PC-9 (cell line): ENCODE data around the gene TMEM9B. TPM values are rescaled to one million over a fixed set of nuclear protein-coding genes. Genes with fewer than 3 reads are reported as not detected.
"Not testable (repeated sequence)": the region's sequence is repeated elsewhere in the genome, so short reads cannot be mapped to it uniquely, and the experiment has no call there.

Experiments used
- Bru-seq: library from RNA; stranded (reverse); fragments of 400-500 nt; gene quantifications from one replicate; lab custom pipeline; 2021; lab: Mats Ljungman, UMichigan
- BruChase-seq, 2 experiments: library from RNA; stranded (reverse); fragments of 400-500 nt; gene quantifications; one replicate each; lab custom pipeline; 2021; lab: Mats Ljungman, UMichigan
- BruUV-seq: library from RNA; stranded (reverse); fragments of 400-500 nt; replicated peaks from 2 replicates; lab custom pipeline; 2021; lab: Mats Ljungman, UMichigan
- CTCF ChIA-PET: fragments of 300-600 bp; sonication (Branson Sonifier 250); formaldehyde crosslinking; loops from one replicate; lab custom pipeline; 2022; ENCODE audit warnings: antibody characterized with exemption; lab: Charles Lee
- POLR2A ChIA-PET: fragments of 300-600 bp; sonication (Branson Sonifier 250); formaldehyde crosslinking; loops from one replicate; lab custom pipeline; 2022; ENCODE audit warnings: antibody characterized with exemption; ENCODE audit not compliant: unreplicated experiment; lab: Charles Lee
- DNase-seq, 2 experiments: peaks; one replicate each; pipeline versions ENCODE4 v3.0.0 to v3.0.0-alpha.2; 2015 to 2022; ENCODE audit warnings: mixed read lengths in 1 of 2
- H2AFZ ChIP-seq: fragments of 200-600 bp; sonication (generic); 2 replicates; pipeline ENCODE4 v1.8.1; 2017; ENCODE audit warnings: antibody characterized with exemption
- H3F3A ChIP-seq: fragments of 200-600 bp; sonication (generic); 2 replicates; pipeline ENCODE4 v1.8.1; 2017; ENCODE audit warnings: antibody characterized with exemption, mild to moderate bottlenecking, low read depth; ENCODE audit not compliant: insufficient read depth
- H3K27ac ChIP-seq: fragments of 200-600 bp; sonication (generic); 2 replicates; pipeline ENCODE4 v1.6.1; 2016; ENCODE audit warnings: mixed run types
- H3K27me3 ChIP-seq: fragments of 200-600 bp; sonication (generic); 2 replicates; pipeline ENCODE4 v1.6.1; 2016; ENCODE audit warnings: low read depth, mixed run types; ENCODE audit not compliant: insufficient read depth
- H3K36me3 ChIP-seq: fragments of 200-600 bp; sonication (generic); 2 replicates; pipeline ENCODE4 v1.6.1; 2016; ENCODE audit warnings: low read depth, mixed run types
- H3K4me1 ChIP-seq: fragments of 200-600 bp; sonication (generic); replicated peaks from 2 replicates; pipeline ENCODE4 v1.6.1; 2016; ENCODE audit warnings: mixed run types; ENCODE audit not compliant: insufficient read depth
- H3K4me2 ChIP-seq: fragments of 200-600 bp; sonication (generic); 2 replicates; pipeline ENCODE4 v1.6.1; 2017; ENCODE audit warnings: mixed run types
- H3K4me3 ChIP-seq: fragments of 200-600 bp; sonication (generic); 2 replicates; pipeline ENCODE4 v1.6.1; 2016; ENCODE audit warnings: mixed run types
- H3K79me2 ChIP-seq: fragments of 200-600 bp; sonication (generic); 2 replicates; pipeline ENCODE4 v1.6.1; 2017; ENCODE audit warnings: low read depth, mixed run types
- H3K9me2 ChIP-seq: fragments of 200-600 bp; sonication (generic); 2 replicates; pipeline ENCODE4 v1.8.1; 2017; ENCODE audit warnings: mild to moderate bottlenecking; ENCODE audit not compliant: insufficient read depth
- H3K9me3 ChIP-seq: fragments of 200-600 bp; sonication (generic); 2 replicates; pipeline ENCODE4 v1.8.1; 2016; ENCODE audit warnings: low read depth; ENCODE audit not compliant: insufficient read depth
- H4K20me1 ChIP-seq: fragments of 200-600 bp; sonication (generic); 2 replicates; pipeline ENCODE4 v1.8.1; 2017; ENCODE audit not compliant: insufficient read depth
- EZH2 ChIP-seq: fragments of 200-600 bp; sonication (generic); IDR thresholded peaks from 2 replicates; pipeline ENCODE4 v1.8.0; 2017; ENCODE audit warnings: antibody characterized with exemption, low read depth
- intact Hi-C: fragments of 100-400 bp; cut with micrococcal nuclease; formaldehyde crosslinking; loops from one replicate; pipeline ENCODE4 v1.10.0; 2022; ENCODE audit not compliant: unreplicated experiment
- long read RNA-seq: library from polyadenylated mRNA; stranded (forward); transcript quantifications from one replicate; pipeline ENCODE4 v2.0.0, GENCODE V29; 2022
- total RNA-seq: library from RNA; stranded (reverse); gene quantifications from 2 replicates; pipeline ENCODE4 v1.2.3, GENCODE V29; 2021
- TF ChIP-seq, protein P1 (sequence below): fragments of 200-600 bp; sonication (generic); conservative IDR thresholded peaks from 2 replicates; pipeline ENCODE4 v1.6.1; 2017; ENCODE audit warnings: mixed run types, antibody characterized with exemption, mild to moderate bottlenecking, moderate library complexity

The TMEM9B gene
- total RNA-seq (12.0 and 13.4 TPM in 2 replicates), Bru-seq, nascent RNA (percentile 66 among the genes with signal in this experiment), BruChase-seq, experiment 1, labeled RNA remaining after a 2-hour chase (percentile 57 among the genes with signal in this experiment), BruChase-seq, experiment 2, labeled RNA remaining after a 6-hour chase (percentile 80 among the genes with signal in this experiment)
- long read RNA-seq, transcript TMEM9B-201 (4 exons, 1,659 nt), result minor isoform, 5 of 60 reads
- long read RNA-seq, transcript TMEM9B-205 (5 exons, 2,083 nt), result major isoform, 40 of 60 reads
- long read RNA-seq, transcript TMEM9B-202 (5 exons, 1,433 nt), result minor isoform, 12 of 60 reads
- long read RNA-seq, partial matches to known transcripts, result 0 of 60 reads
- long read RNA-seq, other reads (novel, unspliced or antisense), result 3 of 60 reads

DNA sequence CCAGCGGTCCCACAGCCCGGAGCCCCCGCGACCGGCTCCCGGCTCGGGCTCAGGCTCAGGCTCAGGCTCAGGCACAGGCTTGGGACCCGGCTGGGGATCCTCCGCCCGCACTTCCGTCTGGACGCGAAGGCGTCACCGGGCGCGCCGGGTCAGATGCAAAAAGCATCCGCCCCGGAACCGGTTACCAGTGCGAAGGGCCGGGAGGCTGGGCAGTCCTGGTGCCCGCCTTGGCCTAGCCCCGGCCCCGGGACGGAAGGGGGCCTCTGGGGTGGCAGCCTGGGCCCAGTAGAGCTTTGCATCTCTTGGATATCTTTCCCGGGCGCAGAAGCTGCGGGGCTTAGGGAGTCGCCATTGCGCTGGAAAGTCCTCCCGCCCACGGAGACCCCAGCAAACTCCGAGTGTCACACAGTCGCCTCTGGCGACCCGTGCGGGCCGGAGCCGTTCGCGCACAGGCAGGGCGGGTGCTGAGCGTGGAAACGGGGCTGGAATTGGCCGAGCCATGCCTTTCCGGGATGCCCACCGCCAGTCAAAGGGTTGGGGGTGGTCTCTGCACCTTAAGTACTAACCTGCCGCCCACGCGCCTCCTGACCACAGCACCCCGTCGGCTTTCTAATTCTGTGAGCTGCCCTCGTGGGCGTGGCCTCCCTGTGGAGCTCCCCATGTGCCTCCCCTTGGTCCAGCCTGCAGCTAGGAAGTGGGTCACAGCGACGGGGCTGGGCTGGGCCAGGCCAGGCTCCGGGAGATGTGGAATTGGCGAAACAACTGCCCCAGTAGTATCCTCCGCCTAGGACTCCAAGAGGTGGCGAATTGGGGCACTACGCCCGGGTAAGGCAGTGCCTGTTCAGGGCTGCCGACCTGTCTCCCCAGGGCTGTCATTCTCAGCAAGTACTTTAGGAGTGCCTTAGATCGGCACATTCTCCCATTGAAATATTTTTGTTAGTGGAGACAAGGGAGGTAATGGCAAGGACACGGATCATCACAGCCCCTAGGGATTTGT, at the start of gene TMEM9B:
Gene TMEM9B (minus strand): TSS at position 119 of the 997 bp plus-strand sequence. CDS start 129 bp downstream, outside the sequence.
- Histone ChIP-seq H3K9me3 (no peaks in the 10 kb centered on the region), H3K36me3 (no peaks in the 10 kb centered on the region), H3K4me2 (peak within 1 kb of the TSS; percentile 92), H3K27me3 (no peaks in the 10 kb centered on the region), H3K4me3 (peak within 1 kb of the TSS; percentile 59), H3K27ac (peak within 1 kb of the TSS; percentile 77), H3K9me2 (no peaks in the 10 kb centered on the region), H3F3A (no peaks in the 10 kb centered on the region), H3K79me2 (peaks cover 22% of the 10 kb centered on the region), H2AFZ (peak within 1 kb of the TSS; percentile 90), H3K4me1 (peaks cover 15% of the 10 kb centered on the region), H4K20me1 (no peaks in the 10 kb centered on the region)
- ChIA-PET POLR2A (interaction anchor here (0.7 to 0.9 kb wide), 2 partner anchors 97 to 197 kb away, joined by 3 to 8 read pairs; no protein-coding TSS in a partner anchor), CTCF (interaction anchor here (0.6 to 0.7 kb wide), 2 partner anchors 47 to 744 kb away, joined by 3 to 4 read pairs; no protein-coding TSS in a partner anchor)
- DNase-seq, result peak; percentile 67 to 78
- TSS peak; percentile 71 for BruUV-seq
- TF ChIP-seq, protein P1, sequence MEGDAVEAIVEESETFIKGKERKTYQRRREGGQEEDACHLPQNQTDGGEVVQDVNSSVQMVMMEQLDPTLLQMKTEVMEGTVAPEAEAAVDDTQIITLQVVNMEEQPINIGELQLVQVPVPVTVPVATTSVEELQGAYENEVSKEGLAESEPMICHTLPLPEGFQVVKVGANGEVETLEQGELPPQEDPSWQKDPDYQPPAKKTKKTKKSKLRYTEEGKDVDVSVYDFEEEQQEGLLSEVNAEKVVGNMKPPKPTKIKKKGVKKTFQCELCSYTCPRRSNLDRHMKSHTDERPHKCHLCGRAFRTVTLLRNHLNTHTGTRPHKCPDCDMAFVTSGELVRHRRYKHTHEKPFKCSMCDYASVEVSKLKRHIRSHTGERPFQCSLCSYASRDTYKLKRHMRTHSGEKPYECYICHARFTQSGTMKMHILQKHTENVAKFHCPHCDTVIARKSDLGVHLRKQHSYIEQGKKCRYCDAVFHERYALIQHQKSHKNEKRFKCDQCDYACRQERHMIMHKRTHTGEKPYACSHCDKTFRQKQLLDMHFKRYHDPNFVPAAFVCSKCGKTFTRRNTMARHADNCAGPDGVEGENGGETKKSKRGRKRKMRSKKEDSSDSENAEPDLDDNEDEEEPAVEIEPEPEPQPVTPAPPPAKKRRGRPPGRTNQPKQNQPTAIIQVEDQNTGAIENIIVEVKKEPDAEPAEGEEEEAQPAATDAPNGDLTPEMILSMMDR, result no peak
- no peak for TF ChIP-seq EZH2
- intact Hi-C loops, result loop anchor here (1.0 to 10.0 kb wide), 3 partner anchors 175 to 740 kb away; no protein-coding TSS in a partner anchor

DNA sequence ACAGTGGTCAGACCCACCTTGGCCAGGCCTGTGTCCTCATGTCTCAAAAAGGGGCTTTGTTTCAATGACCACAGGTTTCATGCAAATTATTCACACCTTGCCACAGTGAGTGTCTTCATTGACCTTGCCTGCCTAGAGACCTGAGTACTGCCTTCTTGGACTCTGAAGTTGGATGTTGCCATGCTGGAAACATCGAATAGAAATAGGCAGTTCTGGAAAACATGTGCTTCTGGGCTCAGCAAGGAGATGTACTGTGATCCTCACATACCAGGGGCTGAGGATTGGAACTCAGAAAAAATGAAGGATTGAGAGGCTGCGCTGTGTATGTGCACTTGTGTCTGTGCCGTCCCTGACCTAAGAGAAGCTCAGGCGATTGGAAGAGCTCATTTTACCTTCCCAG, 49.1 kb upstream of the TMEM9B start:
- POLR2A ChIA-PET, result no interaction called here
- CTCF ChIA-PET, result interaction anchor here (0.7 kb wide), 1 partner anchor 124 kb away, joined by 3 read pairs; no protein-coding TSS in a partner anchor
- no TSS peak for BruUV-seq
- Histone ChIP-seq H3K4me2 (no peak overlapping the region), H3K4me3 (no peak overlapping the region), H2AFZ (no peak overlapping the region), H3K36me3 (no peaks in the 10 kb centered on the region), H3K27ac (no peak overlapping the region), H3K79me2 (no peaks in the 10 kb centered on the region), H3K9me2 (no peaks in the 10 kb centered on the region), H4K20me1 (no peaks in the 10 kb centered on the region), H3F3A (no peaks in the 10 kb centered on the region), H3K9me3 (no peaks in the 10 kb centered on the region), H3K4me1 (no peaks in the 10 kb centered on the region), H3K27me3 (no peaks in the 10 kb centered on the region)
- TF ChIP-seq, protein P1, result no peak
- TF ChIP-seq EZH2, result no peak
- DNase-seq, result no peak
- intact Hi-C loops, result no loop called here

DNA sequence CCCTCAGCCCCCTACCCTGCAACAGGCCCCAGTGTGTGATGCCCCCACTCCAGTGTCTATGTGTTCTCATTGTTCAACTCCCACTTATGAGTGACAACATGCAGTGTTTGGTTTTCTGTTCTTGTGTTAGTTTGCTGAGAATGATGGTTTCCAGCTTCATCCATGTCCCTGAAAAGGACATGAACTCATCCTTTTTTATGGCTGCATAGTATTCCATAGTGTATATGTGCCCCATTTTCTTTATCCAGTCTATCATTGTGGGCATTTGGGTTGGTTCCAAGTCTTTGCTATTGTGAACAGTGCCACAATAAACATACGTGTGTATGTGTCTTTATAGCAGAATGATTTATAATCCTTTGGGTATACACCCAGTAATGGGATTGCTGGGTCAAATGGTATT, 45.3 kb upstream of the TMEM9B start:
- H3K9me2 ChIP-seq, H3K4me3 ChIP-seq, H3K4me1 ChIP-seq, H3K27me3 ChIP-seq, H3K27ac ChIP-seq, DNase-seq, H4K20me1 ChIP-seq, intact Hi-C loops, H3K79me2 ChIP-seq, BruUV-seq, H3K36me3 ChIP-seq, H3F3A ChIP-seq, CTCF ChIA-PET, POLR2A ChIA-PET, H2AFZ ChIP-seq, H3K4me2 ChIP-seq, H3K9me3 ChIP-seq: not testable (repeated sequence)
